Measurements from ENCODE around the gene CDH18.

- no peak for TF ChIP-seq TAF1 (IDR thresholded peaks at IDR 0.05; ENCODE audit: borderline replicate concordance, insufficient read depth, low read length)
- no peak for TF ChIP-seq POLR2AphosphoS5 (IDR thresholded peaks at IDR 0.05; ENCODE audit: low read depth, low read length)
Observed at GRCh38 chr5:19701731-19702130, 286.3 kb downstream of the CDH18 start.
